Fibroblast of lung (primary cell): ENCODE measurements around the gene TCOF1. TPM values are rescaled to one million over a fixed set of nuclear protein-coding genes. Genes with fewer than 3 reads are reported as not detected.

Source experiments
- DNase-seq, 2 donors: peaks; one replicate each; pipeline versions ENCODE4 v3.0.0 to v3.0.0-alpha.2; 2010; ENCODE audit warnings: low read depth in 2 of 2
- H2AFZ ChIP-seq: 2 replicates; pipeline ENCODE4 v1.5.1; 2012; ENCODE audit warnings: low read length, control low read depth, inconsistent platforms
- H3K27ac ChIP-seq: 2 replicates; pipeline ENCODE4 v1.5.1; 2011; ENCODE audit warnings: low read length, control low read depth; ENCODE audit not compliant: insufficient read depth
- H3K27me3 ChIP-seq: 2 replicates; pipeline ENCODE4 v1.5.1; 2011; ENCODE audit warnings: mild to moderate bottlenecking, low read length; ENCODE audit not compliant: control insufficient read depth, insufficient read depth
- H3K36me3 ChIP-seq: 2 replicates; pipeline ENCODE4 v1.5.1; 2011; ENCODE audit warnings: low read length; ENCODE audit not compliant: control insufficient read depth, insufficient read depth
- H3K4me1 ChIP-seq: 2 replicates; pipeline ENCODE4 v1.5.1; 2011; ENCODE audit warnings: low read length; ENCODE audit not compliant: control insufficient read depth, insufficient read depth; ENCODE audit errors: extremely low read depth
- H3K4me2 ChIP-seq: 2 replicates; pipeline ENCODE4 v1.5.1; 2011; ENCODE audit warnings: low read length, control low read depth; ENCODE audit not compliant: insufficient read depth; ENCODE audit errors: extremely low read depth
- H3K4me3 ChIP-seq, 4 experiments: fragments of 200-600 bp in 1 of 4; sonication (generic) in 1 of 4; replicated peaks in 1 of 4; 2 replicates each; pipeline ENCODE4 v1.5.1; 2011 to 2016; ENCODE audit warnings: low read length in 4 of 4, low read depth in 3 of 4, mild to moderate bottlenecking in 3 of 4, control low read depth in 2 of 4, inconsistent platforms in 1 of 4, mixed read lengths in 1 of 4; ENCODE audit not compliant: insufficient read depth in 1 of 4; ENCODE audit errors: control extremely low read depth in 1 of 4
- H3K79me2 ChIP-seq: 2 replicates; pipeline ENCODE4 v1.5.1; 2012; ENCODE audit warnings: mild to moderate bottlenecking, low read length, inconsistent platforms; ENCODE audit not compliant: control insufficient read depth, insufficient read depth
- H3K9ac ChIP-seq: 2 replicates; pipeline ENCODE4 v1.5.1; 2011; ENCODE audit warnings: mild to moderate bottlenecking, low read length, control low read depth; ENCODE audit not compliant: insufficient read depth
- H3K9me3 ChIP-seq: 2 replicates; pipeline ENCODE4 v1.5.1; 2012; ENCODE audit warnings: low read depth, low read length; ENCODE audit not compliant: control insufficient read depth, insufficient read depth
- H4K20me1 ChIP-seq: 2 replicates; pipeline ENCODE4 v1.5.1; 2011; ENCODE audit warnings: low read length; ENCODE audit not compliant: control insufficient read depth, insufficient read depth; ENCODE audit errors: extremely low read depth
- EZH2 ChIP-seq: IDR thresholded peaks from 2 replicates; pipeline ENCODE4 v1.5.1; 2012; ENCODE audit warnings: low read length, control low read depth, mild to moderate bottlenecking; ENCODE audit errors: missing control alignments
- polyA plus RNA-seq, 2 donors: library from polyadenylated mRNA; depleted of rRNA in 1 of 2; stranded (reverse) in 1 of 2; unstranded in 1 of 2; fragments of >200 nt; gene quantifications; 2 replicates each; pipeline ENCODE4 v1.2.1, GENCODE V29; 2011 to 2012; ENCODE audit warnings: missing spikeins in 1 of 2
- total RNA-seq: library from RNA; depleted of rRNA; stranded (reverse); fragments of >200 nt; gene quantifications from 2 replicates; pipeline ENCODE4 v1.2.1, GENCODE V29; 2014
- TF ChIP-seq, protein P1 (sequence below), 2 donors: IDR thresholded peaks in 1 of 2; conservative IDR thresholded peaks in 1 of 2; 1 replicate in 1 of 2; 2 replicates in 1 of 2; pipeline ENCODE4 v1.5.1; 2011 to 2012; ENCODE audit warnings: low read length in 2 of 2, control low read depth in 1 of 2, inconsistent platforms in 1 of 2, low read depth in 1 of 2, mild to moderate bottlenecking in 1 of 2

TCOF1 gene
- total and polyA plus RNA-seq, 2 donors (not counting 1 experiment from before 2014, with no cell fraction given): 8.5 to 10.6 TPM

DNA sequence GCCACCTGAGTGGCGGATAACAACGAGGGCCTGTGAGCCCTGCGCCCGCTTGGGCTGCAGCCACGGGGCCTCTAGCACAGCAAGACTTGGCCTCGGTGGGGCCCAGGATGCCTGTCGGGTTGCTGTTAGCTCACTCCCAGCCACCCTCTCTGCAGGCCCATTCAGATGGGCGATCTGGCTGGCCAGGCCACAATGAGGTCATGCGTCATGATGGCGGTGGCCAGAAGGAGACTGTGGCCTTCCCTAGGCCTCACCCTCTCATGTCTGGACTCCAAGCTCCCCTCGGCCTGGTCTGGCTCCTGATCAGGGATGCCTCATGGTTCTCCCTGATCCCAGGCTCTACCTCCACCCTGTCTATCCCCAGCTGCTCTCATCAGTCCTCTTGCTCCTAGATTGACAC, 19.0 kb upstream of the TCOF1 start:
- Histone ChIP-seq H2AFZ (no peak overlapping the region), H3K9me3 (no peaks in the 10 kb centered on the region), H4K20me1 (no peaks in the 10 kb centered on the region), H3K9ac (no peak overlapping the region), H3K36me3 (no peaks in the 10 kb centered on the region), H3K4me3 (no peak overlapping the region), H3K79me2 (no peaks in the 10 kb centered on the region), H3K4me1 (no peaks in the 10 kb centered on the region), H3K4me2 (no peak overlapping the region), H3K27me3 (no peaks in the 10 kb centered on the region), H3K27ac (no peak overlapping the region)
- TF ChIP-seq EZH2: no peak
- TF ChIP-seq, protein P1, sequence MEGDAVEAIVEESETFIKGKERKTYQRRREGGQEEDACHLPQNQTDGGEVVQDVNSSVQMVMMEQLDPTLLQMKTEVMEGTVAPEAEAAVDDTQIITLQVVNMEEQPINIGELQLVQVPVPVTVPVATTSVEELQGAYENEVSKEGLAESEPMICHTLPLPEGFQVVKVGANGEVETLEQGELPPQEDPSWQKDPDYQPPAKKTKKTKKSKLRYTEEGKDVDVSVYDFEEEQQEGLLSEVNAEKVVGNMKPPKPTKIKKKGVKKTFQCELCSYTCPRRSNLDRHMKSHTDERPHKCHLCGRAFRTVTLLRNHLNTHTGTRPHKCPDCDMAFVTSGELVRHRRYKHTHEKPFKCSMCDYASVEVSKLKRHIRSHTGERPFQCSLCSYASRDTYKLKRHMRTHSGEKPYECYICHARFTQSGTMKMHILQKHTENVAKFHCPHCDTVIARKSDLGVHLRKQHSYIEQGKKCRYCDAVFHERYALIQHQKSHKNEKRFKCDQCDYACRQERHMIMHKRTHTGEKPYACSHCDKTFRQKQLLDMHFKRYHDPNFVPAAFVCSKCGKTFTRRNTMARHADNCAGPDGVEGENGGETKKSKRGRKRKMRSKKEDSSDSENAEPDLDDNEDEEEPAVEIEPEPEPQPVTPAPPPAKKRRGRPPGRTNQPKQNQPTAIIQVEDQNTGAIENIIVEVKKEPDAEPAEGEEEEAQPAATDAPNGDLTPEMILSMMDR (conservative IDR thresholded peaks at IDR 0.05 in 1 of 2, IDR thresholded peaks at IDR 0.05 in 1 of 2; ENCODE audit: low read depth in 1 of 2, low read length in 2 of 2): no peak
- DNase-seq: no peak

DNA sequence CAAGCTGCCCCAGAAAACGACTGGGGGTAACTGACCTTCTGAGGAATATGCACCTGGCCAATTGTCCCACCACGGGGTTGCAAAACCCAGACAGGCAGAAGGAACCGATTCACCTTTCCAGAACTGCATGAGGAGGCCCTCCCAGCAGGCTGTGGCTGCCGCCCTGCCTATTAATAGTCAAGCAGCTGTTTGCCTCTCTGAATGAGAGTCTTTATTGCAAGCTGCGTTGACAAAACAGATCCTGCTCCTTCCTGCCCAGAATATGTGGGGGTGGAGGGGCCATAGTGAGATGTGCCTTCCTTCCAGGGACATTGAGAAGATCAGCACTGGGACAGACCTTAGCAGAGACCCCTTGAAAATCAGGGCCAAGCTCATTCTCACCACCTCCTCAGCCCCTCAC, 18.3 kb upstream of the TCOF1 start:
- Histone ChIP-seq H3K4me2 (no peak overlapping the region), H3K27ac (no peak overlapping the region), H2AFZ (no peak overlapping the region), H4K20me1 (no peaks in the 10 kb centered on the region), H3K4me1 (no peaks in the 10 kb centered on the region), H3K4me3 (no peak overlapping the region), H3K79me2 (no peaks in the 10 kb centered on the region), H3K9ac (no peak overlapping the region), H3K36me3 (no peaks in the 10 kb centered on the region), H3K27me3 (no peaks in the 10 kb centered on the region), H3K9me3 (no peaks in the 10 kb centered on the region)
- DNase-seq: no peak
- TF ChIP-seq EZH2: no peak

DNA sequence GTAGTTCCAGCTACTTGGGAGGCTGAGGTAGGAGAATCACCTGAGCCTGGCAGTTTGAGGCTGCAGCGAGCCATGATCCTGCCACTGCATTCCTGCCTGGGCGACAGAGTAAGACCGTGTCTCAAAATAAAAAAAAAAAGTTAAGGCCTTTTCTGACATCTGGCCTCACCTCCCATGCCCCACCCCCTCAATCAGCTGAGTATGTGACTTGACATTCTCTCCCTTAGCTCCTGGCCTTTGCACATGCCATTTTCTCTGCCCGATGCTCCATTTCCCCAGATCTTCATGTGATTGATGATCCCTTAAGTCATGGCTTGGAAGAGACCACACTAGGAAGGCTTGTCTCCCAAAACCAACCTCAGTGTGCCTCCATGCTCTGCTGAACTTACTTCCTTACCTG, 17.7 kb upstream of the TCOF1 start:
- H2AFZ ChIP-seq: no peak overlapping the region
- TF ChIP-seq EZH2: no peak
- TF ChIP-seq, protein P1 (conservative IDR thresholded peaks at IDR 0.05 in 1 of 2, IDR thresholded peaks at IDR 0.05 in 1 of 2; ENCODE audit: low read depth in 1 of 2, low read length in 2 of 2): no peak
- H3K79me2 ChIP-seq: no peaks in the 10 kb centered on the region
- no peaks in the 10 kb centered on the region for H3K9me3 ChIP-seq
- H3K4me2 ChIP-seq: no peak overlapping the region
- no peak overlapping the region for H3K27ac ChIP-seq
- no peak overlapping the region for H3K9ac ChIP-seq
- DNase-seq: no peak
- no peaks in the 10 kb centered on the region for H3K27me3 ChIP-seq
- H3K36me3 ChIP-seq: no peaks in the 10 kb centered on the region
- H3K4me3 ChIP-seq: no peak overlapping the region
- H4K20me1 ChIP-seq: no peaks in the 10 kb centered on the region
- H3K4me1 ChIP-seq: no peaks in the 10 kb centered on the region
